Tibial nerve (tissue), 4 donors: ENCODE data around the gene CYTH1. TPM values are rescaled to one million over a fixed set of nuclear protein-coding genes. Genes with fewer than 3 reads are reported as not detected.
A peak's percentile ranks its signal among the peaks of the same experiment; 100 is the strongest.

Source experiments
- DNase-seq, 2 donors: peaks; one replicate each; pipeline ENCODE4 v3.0.0-alpha.2; 2019; ENCODE audit warnings: low spot score in 2 of 2
- H3K27ac ChIP-seq, 4 donors: fragments of 200-600 bp; sonication (generic) in 3 of 4; one replicate each; pipeline ENCODE4 v1.5.1; 2017 to 2019; ENCODE audit warnings: mild to moderate bottlenecking in 1 of 4
- H3K27me3 ChIP-seq, 2 donors: fragments of 200-600 bp; sonication (generic) in 1 of 2; one replicate each; pipeline versions ENCODE4 v1.5.1 to v1.6.0; 2017 to 2019
- H3K36me3 ChIP-seq, 3 donors: fragments of 200-600 bp; sonication (generic); one replicate each; pipeline ENCODE4 v1.5.1; 2018 to 2019
- H3K4me1 ChIP-seq, 4 donors: fragments of 200-600 bp; sonication (generic) in 3 of 4; one replicate each; pipeline ENCODE4 v1.5.1; 2017 to 2019
- H3K4me3 ChIP-seq, 4 donors: fragments of 200-600 bp; sonication (generic) in 3 of 4; one replicate each; pipeline ENCODE4 v1.5.1; 2017 to 2019; ENCODE audit warnings: mild to moderate bottlenecking in 1 of 4, moderate library complexity in 1 of 4
- H3K9me3 ChIP-seq, 4 donors: fragments of 200-600 bp; sonication (generic) in 3 of 4; one replicate each; pipeline ENCODE4 v1.5.1; 2017 to 2019
- EP300 ChIP-seq, 2 donors: sonication (generic); formaldehyde crosslinking; IDR thresholded peaks; one replicate each; pipeline ENCODE4 v1.6.1; 2017; ENCODE audit warnings: antibody characterized with exemption in 2 of 2, mild to moderate bottlenecking in 1 of 2
- POLR2A ChIP-seq, 2 donors: fragments of 450-650 bp; IDR thresholded peaks; one replicate each; pipeline ENCODE4 v1.6.1; 2017; ENCODE audit warnings: antibody characterized with exemption in 2 of 2, mild to moderate bottlenecking in 2 of 2, moderate library complexity in 2 of 2
- WGBS, 2 donors: methylation state at CpG; one replicate each; pipeline ENCODE4 v1.1.5; 2018; 5-methylcytosine and 5-hydroxymethylcytosine counted together
- total RNA-seq, 4 donors: library from RNA; depleted of rRNA; stranded (reverse); fragments of >200 nt; gene quantifications; one replicate each; pipeline ENCODE4 v1.1.0, GENCODE V29; 2016
- TF ChIP-seq, protein P1 (sequence below), 5 experiments: fragments of 200-600 bp in 3 of 5; fragments of 450-650 bp in 2 of 5; sonication (generic) in 3 of 5; IDR thresholded peaks; one replicate each; pipeline ENCODE4 v1.5.1; 2016 to 2019; ENCODE audit warnings: antibody characterized with exemption in 5 of 5, mild to moderate bottlenecking in 3 of 5, moderate library complexity in 2 of 5

CYTH1 gene
- total RNA-seq, 4 donors from 2014 or later = 53.1 to 81.0 (median 63.8) TPM

DNA sequence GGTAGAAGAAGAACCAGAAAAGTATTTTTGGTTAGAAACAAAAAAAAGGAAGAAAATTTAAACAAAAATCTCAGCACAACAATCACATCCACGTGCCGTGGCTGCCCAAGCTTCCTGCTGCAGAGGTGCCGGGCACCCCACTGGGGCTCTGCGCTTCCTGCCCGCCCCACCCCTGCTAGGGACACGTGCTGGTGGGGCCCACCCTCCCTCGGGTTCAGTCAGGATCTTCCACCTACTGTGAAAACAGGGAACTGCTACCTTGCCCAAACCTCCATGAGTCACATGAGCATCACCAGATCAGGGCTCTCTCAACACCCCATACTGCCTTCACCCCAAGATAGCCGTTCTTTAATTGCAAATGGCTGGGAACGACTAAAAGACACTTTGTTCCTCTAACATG is 24.4 kb upstream of the CYTH1 start:
- Histone ChIP-seq H3K9me3 (no peaks in the 10 kb centered on the region), H3K4me1 (peaks cover 0 to 12% (median 0%) of the 10 kb centered on the region in 4 donors), H3K27ac (peak overlapping the region in 2 of 4 donors; percentile 28 to 73), H3K27me3 (no peaks in the 10 kb centered on the region), H3K4me3 (no peak overlapping the region), H3K36me3 (peaks cover 7 to 94% (median 20%) of the 10 kb centered on the region in 3 donors)
- TF ChIP-seq, protein P1, sequence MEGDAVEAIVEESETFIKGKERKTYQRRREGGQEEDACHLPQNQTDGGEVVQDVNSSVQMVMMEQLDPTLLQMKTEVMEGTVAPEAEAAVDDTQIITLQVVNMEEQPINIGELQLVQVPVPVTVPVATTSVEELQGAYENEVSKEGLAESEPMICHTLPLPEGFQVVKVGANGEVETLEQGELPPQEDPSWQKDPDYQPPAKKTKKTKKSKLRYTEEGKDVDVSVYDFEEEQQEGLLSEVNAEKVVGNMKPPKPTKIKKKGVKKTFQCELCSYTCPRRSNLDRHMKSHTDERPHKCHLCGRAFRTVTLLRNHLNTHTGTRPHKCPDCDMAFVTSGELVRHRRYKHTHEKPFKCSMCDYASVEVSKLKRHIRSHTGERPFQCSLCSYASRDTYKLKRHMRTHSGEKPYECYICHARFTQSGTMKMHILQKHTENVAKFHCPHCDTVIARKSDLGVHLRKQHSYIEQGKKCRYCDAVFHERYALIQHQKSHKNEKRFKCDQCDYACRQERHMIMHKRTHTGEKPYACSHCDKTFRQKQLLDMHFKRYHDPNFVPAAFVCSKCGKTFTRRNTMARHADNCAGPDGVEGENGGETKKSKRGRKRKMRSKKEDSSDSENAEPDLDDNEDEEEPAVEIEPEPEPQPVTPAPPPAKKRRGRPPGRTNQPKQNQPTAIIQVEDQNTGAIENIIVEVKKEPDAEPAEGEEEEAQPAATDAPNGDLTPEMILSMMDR (IDR thresholded peaks at IDR 0.05) = peak in 1 of 5 experiments; percentile 13
- TF ChIP-seq EP300 (IDR thresholded peaks at IDR 0.05) (peak; percentile 52 to 58), POLR2A (IDR thresholded peaks at IDR 0.05) (no peak)
- WGBS, 2 donors = 69% methylated on average over 9 of the region's 9 CpGs
- DNase-seq = peak in 1 of 2 donors; percentile 52

- 92% methylated on average over 14 of the region's 14 CpGs for WGBS, 2 donors
- Histone ChIP-seq H3K9me3 (no peaks in the 10 kb centered on the region), H3K36me3 (peaks cover 7 to 92% (median 10%) of the 10 kb centered on the region in 3 donors), H3K4me3 (no peak overlapping the region), H3K4me1 (peaks cover 0 to 12% (median 0%) of the 10 kb centered on the region in 4 donors), H3K27me3 (no peaks in the 10 kb centered on the region), H3K27ac (peak overlapping the region; percentile 40 to 73 (median 48))
- no peak for DNase-seq
- TF ChIP-seq POLR2A (IDR thresholded peaks at IDR 0.05) (no peak), EP300 (IDR thresholded peaks at IDR 0.05) (no peak)
- TF ChIP-seq, protein P1 (IDR thresholded peaks at IDR 0.05) = no peak
These were observed 23.2 kb upstream of the CYTH1 start for GRCh38 chr17:78805301-78805700.

GRCh38 chr17:78804777-78805176 is 22.7 kb upstream of the CYTH1 start:
- Histone ChIP-seq H3K27ac (peak overlapping the region; percentile 40 to 73 (median 48)), H3K4me1 (peaks cover 0 to 12% (median 0%) of the 10 kb centered on the region in 4 donors), H3K4me3 (no peak overlapping the region), H3K27me3 (no peaks in the 10 kb centered on the region), H3K36me3 (peaks cover 7 to 90% (median 8%) of the 10 kb centered on the region in 3 donors), H3K9me3 (no peaks in the 10 kb centered on the region)
- DNase-seq = no peak
- TF ChIP-seq EP300 (IDR thresholded peaks at IDR 0.05) (peak; percentile 76 to 83), POLR2A (IDR thresholded peaks at IDR 0.05) (no peak)
- TF ChIP-seq, protein P1 (IDR thresholded peaks at IDR 0.05) = no peak
- 60 to 64% methylated on average over 11 of the region's 11 CpGs for WGBS, 2 donors

DNA sequence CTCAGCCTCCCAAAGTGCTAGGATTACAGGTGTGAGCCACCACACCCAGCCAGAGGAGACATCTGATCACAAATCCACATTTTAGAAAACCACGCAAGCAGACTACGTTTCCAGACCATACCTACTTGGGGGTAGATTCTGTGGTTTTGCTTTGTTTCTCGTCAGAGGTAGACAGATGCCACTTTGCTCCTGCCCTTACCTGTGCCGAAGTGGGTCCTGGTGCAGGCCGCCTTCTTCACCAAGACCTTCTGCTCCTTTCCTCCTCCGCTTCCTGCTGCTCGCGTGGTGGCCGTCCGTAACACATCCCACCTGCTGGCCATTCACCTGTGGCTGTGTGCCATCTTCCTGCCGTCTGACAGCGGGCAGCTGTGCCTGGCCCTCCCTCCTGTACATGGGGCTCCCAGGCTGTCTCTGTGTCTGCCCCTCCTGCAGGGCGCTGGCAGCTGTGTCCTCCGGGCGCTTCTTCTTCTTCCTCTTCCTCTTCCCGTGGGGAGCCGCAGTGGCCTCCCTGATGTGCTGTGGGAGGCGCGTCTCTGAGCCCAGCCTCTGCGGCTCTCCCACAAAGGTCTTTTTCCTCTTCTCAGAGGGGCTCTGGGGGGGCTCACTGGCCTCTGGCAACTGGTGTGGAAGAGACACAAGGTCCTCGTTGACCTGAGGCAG is 21.2 kb upstream of the CYTH1 start:
- H3K27me3 ChIP-seq = no peaks in the 10 kb centered on the region
- WGBS, 2 donors = 79 to 87% methylated on average over 21 of the region's 21 CpGs
- no peaks in the 10 kb centered on the region for H3K9me3 ChIP-seq
- no peak for DNase-seq
- H3K4me3 ChIP-seq = no peak overlapping the region
- peak overlapping the region in 1 of 4 donors; percentile 62 for H3K27ac ChIP-seq
- peaks cover 7 to 90% (median 8%) of the 10 kb centered on the region in 3 donors for H3K36me3 ChIP-seq
- TF ChIP-seq POLR2A (IDR thresholded peaks at IDR 0.05) (no peak), EP300 (IDR thresholded peaks at IDR 0.05) (peak in 1 of 2 donors; percentile 16)
- H3K4me1 ChIP-seq = peaks cover 0 to 12% (median 0%) of the 10 kb centered on the region in 4 donors

- H3K27ac ChIP-seq = no peak overlapping the region
- no peaks in the 10 kb centered on the region for H3K9me3 ChIP-seq
- WGBS, 2 donors = 93 to 95% methylated on average over 13 to 14 of the region's 14 CpGs
- peaks cover 7 to 91% (median 8%) of the 10 kb centered on the region in 3 donors for H3K36me3 ChIP-seq
- no peaks in the 10 kb centered on the region for H3K27me3 ChIP-seq
- H3K4me1 ChIP-seq = peaks cover 0 to 12% (median 0%) of the 10 kb centered on the region in 4 donors
- TF ChIP-seq, protein P1 (IDR thresholded peaks at IDR 0.05) = no peak
- TF ChIP-seq POLR2A (IDR thresholded peaks at IDR 0.05) = no peak
- no peak for TF ChIP-seq EP300 (IDR thresholded peaks at IDR 0.05)
- H3K4me3 ChIP-seq = no peak overlapping the region
- DNase-seq = no peak
These were observed 20.4 kb upstream of the CYTH1 start for GRCh38 chr17:78802459-78802858.
